Gastrocnemius medialis (tissue), 4 donors: ENCODE measurements around the gene DENND1A.

Experiments used
- CTCF ChIP-seq, 5 experiments: fragments of 450-650 bp in 3 of 5; fragments of 200-600 bp in 2 of 5; sonication (generic) in 2 of 5; IDR thresholded peaks in 4 of 5; conservative IDR thresholded peaks in 1 of 5; 1 replicate in 4 of 5; 2 replicates in 1 of 5; pipeline ENCODE4 v1.5.1; 2016 to 2019; ENCODE audit warnings: antibody characterized with exemption in 5 of 5, mild to moderate bottlenecking in 3 of 5, moderate library complexity in 3 of 5
- POLR2A ChIP-seq, 2 donors: fragments of 450-650 bp; IDR thresholded peaks; one replicate each; pipeline ENCODE4 v1.6.1; 2017; ENCODE audit warnings: antibody characterized with exemption in 2 of 2, mild to moderate bottlenecking in 2 of 2, moderate library complexity in 2 of 2

GRCh38 chr9:123684393-123685149 lies 245.4 kb downstream of the DENND1A start:
- no peak for TF ChIP-seq CTCF (IDR thresholded peaks at IDR 0.05 in 4 of 5, conservative IDR thresholded peaks at IDR 0.05 in 1 of 5)
- no peak for TF ChIP-seq POLR2A (IDR thresholded peaks at IDR 0.05)
